ENCODE measurements around the gene EPHA4. TPM values are rescaled to one million over a fixed set of nuclear protein-coding genes. Genes with fewer than 3 reads are reported as not detected.

EPHA4 gene
- total and polyA plus RNA-seq, 2 of the 4 experiments (the other 2 are of a cell fraction): 36.9 to 132 TPM

GRCh38 chr2:221503965-221504364 is 68.1 kb downstream of the EPHA4 start:
- H3K4me2 ChIP-seq (ENCODE audit: low read depth, low read length): peak overlapping the region; percentile 22; the same call in 1 of the 2 replicates
- no peak overlapping the region for H4K8ac ChIP-seq (ENCODE audit: low read depth in 2 of 2, low read length in 2 of 2)
- no peak overlapping the region for H2BK15ac ChIP-seq (ENCODE audit: low read depth, low read length)
- H3K4me1 ChIP-seq (ENCODE audit: control insufficient read depth, insufficient read depth, low read length): peaks cover 12% of the 10 kb centered on the region
- POLR2A ChIA-PET (ENCODE audit: unreplicated experiment): no interaction called here
- H3K79me1 ChIP-seq (ENCODE audit: low read depth in 1 of 2, low read length in 2 of 2): peaks cover 3 to 12% of the 10 kb centered on the region in 2 experiments; a peak in 2 of 4 replicates
- H3K9me1 ChIP-seq (ENCODE audit: insufficient read depth, low read length): no peaks in the 10 kb centered on the region
- TF ChIP-seq CEBPB (IDR thresholded peaks at IDR 0.05; ENCODE audit: low read depth, low read length) (no peak), NFE2L2 (IDR thresholded peaks at IDR 0.05; ENCODE audit: low read depth, low read length) (no peak), RAD21 (IDR thresholded peaks at IDR 0.05; ENCODE audit: low read length) (no peak), FOS (IDR thresholded peaks at IDR 0.05; ENCODE audit: low read depth, low read length) (no peak), CHD1 (IDR thresholded peaks at IDR 0.05; ENCODE audit: low read depth, low read length) (no peak)
- H3K27ac ChIP-seq (ENCODE audit: insufficient read depth, low read length): no peak overlapping the region
- no peak overlapping the region for H3K18ac ChIP-seq (ENCODE audit: low read depth, low read length)
- H3K9ac ChIP-seq (ENCODE audit: low read depth, low read length): no peak overlapping the region
- dilution Hi-C loops (cut with HindIII; ENCODE audit: low sequenced_read_pairs, unreplicated experiment): no loop called here
- no peaks in the 10 kb centered on the region for H3K9me3 ChIP-seq (ENCODE audit: control insufficient read depth, insufficient read depth, low read length)
- intact Hi-C loops (cut with micrococcal nuclease): loop anchor here (5.0 kb wide), 1 partner anchor 63 kb away; no protein-coding TSS in a partner anchor
- no peak overlapping the region for H3K56ac ChIP-seq (ENCODE audit: extremely low read depth, insufficient read depth, low read length)
- no peak overlapping the region for H2AFZ ChIP-seq (replicated peaks; ENCODE audit: low read length, poor library complexity)
- no peak overlapping the region for H4K5ac ChIP-seq (ENCODE audit: low read depth, low read length)
- no TSS peak for BruUV-seq (replicated peaks)
- H3K36me3 ChIP-seq (ENCODE audit: control insufficient read depth, insufficient read depth, low read length): peaks cover 5% of the 10 kb centered on the region
- no peak for ATAC-seq (ENCODE audit: low read depth)
- H2BK5ac ChIP-seq (ENCODE audit: low read depth, low read length, poor library complexity, severe bottlenecking): no peak overlapping the region
- H3K23ac ChIP-seq (ENCODE audit: low read depth, low read length): no peak overlapping the region
- no peak overlapping the region for H3K4ac ChIP-seq (ENCODE audit: low read depth, low read length)
- H2BK120ac ChIP-seq (ENCODE audit: low read depth, low read length): no peak overlapping the region
- no peak for DNase-seq
- H2AK9ac ChIP-seq (replicated peaks; ENCODE audit: low read depth, low read length, poor library complexity): no peak overlapping the region
- no peak overlapping the region for H2BK20ac ChIP-seq (ENCODE audit: low read depth, low read length)
- no peaks in the 10 kb centered on the region for H3K27me3 ChIP-seq (ENCODE audit: control insufficient read depth, insufficient read depth, low read length)
- H4K91ac ChIP-seq (ENCODE audit: insufficient read depth, low read depth, low read length): no peak overlapping the region
- no peak overlapping the region for H3K14ac ChIP-seq (replicated peaks; ENCODE audit: low read depth, low read length)
- WGBS, 2 experiments (ENCODE audit: extremely low coverage in 2 of 2, insufficient read length in 1 of 2): no CpG with 5 or more reads among the region's 2 CpGs
- CTCF ChIA-PET: interaction anchor here (1.0 kb wide), 1 partner anchor 15 kb away, joined by 3 read pairs; no protein-coding TSS in a partner anchor
- H2AK5ac ChIP-seq (ENCODE audit: low read depth, low read length): no peak overlapping the region
- H4K20me1 ChIP-seq (ENCODE audit: insufficient read depth, low read length): no peaks in the 10 kb centered on the region
- no peak overlapping the region for H3K4me3 ChIP-seq (ENCODE audit: insufficient read depth, low read depth, low read length)
- in situ Hi-C loops (cut with MboI; ENCODE audit: low sequenced_read_pairs): no loop called here
